Trophoblast cell (in vitro differentiated cells and primary cell): Measurements from ENCODE around the gene POC1B. TPM values are rescaled to one million over a fixed set of nuclear protein-coding genes. Genes with fewer than 3 reads are reported as not detected.

Source experiments
- DNase-seq, 2 donors: peaks; one replicate each; pipeline ENCODE4 v3.0.0-alpha.2; 2016
- H2AFZ ChIP-seq: 2 replicates; pipeline ENCODE4 v1.6.1; 2013; ENCODE audit warnings: low read length, moderate library complexity, mild to moderate bottlenecking; ENCODE audit not compliant: insufficient read depth, poor library complexity
- H2AK5ac ChIP-seq: 2 replicates; pipeline ENCODE4 v1.6.1; 2013; ENCODE audit warnings: mild to moderate bottlenecking, low read length
- H2BK120ac ChIP-seq: 2 replicates; pipeline ENCODE4 v1.6.1; 2013; ENCODE audit warnings: low read length, mild to moderate bottlenecking, moderate library complexity; ENCODE audit not compliant: insufficient read depth, poor library complexity
- H2BK12ac ChIP-seq: 2 replicates; pipeline ENCODE4 v1.6.1; 2013; ENCODE audit warnings: mild to moderate bottlenecking, low read length, moderate library complexity
- H2BK5ac ChIP-seq: 2 replicates; pipeline ENCODE4 v1.6.1; 2013; ENCODE audit warnings: low read length, low read depth, moderate library complexity, mild to moderate bottlenecking; ENCODE audit not compliant: poor library complexity
- H3K14ac ChIP-seq: 2 replicates; pipeline ENCODE4 v1.6.1; 2013; ENCODE audit warnings: mild to moderate bottlenecking, low read length
- H3K18ac ChIP-seq: 2 replicates; pipeline ENCODE4 v1.6.1; 2013; ENCODE audit warnings: mild to moderate bottlenecking, low read length
- H3K23ac ChIP-seq: 2 replicates; pipeline ENCODE4 v1.6.1; 2013; ENCODE audit warnings: low read length
- H3K27ac ChIP-seq: 2 replicates; pipeline ENCODE4 v1.5.1; 2013; ENCODE audit warnings: low read depth, mild to moderate bottlenecking, inconsistent platforms, low read length, moderate library complexity
- H3K27me3 ChIP-seq: 2 replicates; pipeline ENCODE4 v1.6.1; 2013; ENCODE audit warnings: inconsistent platforms, mild to moderate bottlenecking, low read length, moderate library complexity; ENCODE audit not compliant: insufficient read depth
- H3K36me3 ChIP-seq, 2 experiments: 1 replicate in 1 of 2; 2 replicates in 1 of 2; pipeline ENCODE4 v1.6.1; 2013; ENCODE audit warnings: low read length in 2 of 2, mild to moderate bottlenecking in 2 of 2, moderate library complexity in 1 of 2; ENCODE audit not compliant: insufficient read depth in 2 of 2, control insufficient read depth in 1 of 2
- H3K4ac ChIP-seq: 2 replicates; pipeline ENCODE4 v1.6.1; 2013; ENCODE audit warnings: low read depth, mild to moderate bottlenecking, low read length, moderate library complexity
- H3K4me1 ChIP-seq, 2 experiments: 1 replicate in 1 of 2; 2 replicates in 1 of 2; pipeline ENCODE4 v1.6.1; 2013; ENCODE audit warnings: low read length in 2 of 2, mild to moderate bottlenecking in 2 of 2, moderate library complexity in 1 of 2; ENCODE audit not compliant: insufficient read depth in 2 of 2, control insufficient read depth in 1 of 2
- H3K4me2 ChIP-seq: 2 replicates; pipeline ENCODE4 v1.6.1; 2013; ENCODE audit warnings: inconsistent platforms, mild to moderate bottlenecking, low read length, moderate library complexity
- H3K4me3 ChIP-seq: 2 replicates; pipeline ENCODE4 v1.5.1; 2013; ENCODE audit warnings: mild to moderate bottlenecking, low read depth, low read length, inconsistent platforms
- H3K79me1 ChIP-seq: one replicate; pipeline ENCODE4 v1.6.1; 2013; ENCODE audit warnings: low read length
- H3K79me2 ChIP-seq: 2 replicates; pipeline ENCODE4 v1.6.1; 2013; ENCODE audit warnings: low read length, mild to moderate bottlenecking; ENCODE audit not compliant: control insufficient read depth, insufficient read depth, poor library complexity
- H3K9ac ChIP-seq: 2 replicates; pipeline ENCODE4 v1.6.1; 2013; ENCODE audit warnings: mild to moderate bottlenecking, low read length
- H3K9me3 ChIP-seq: 2 replicates; pipeline ENCODE4 v1.6.1; 2013; ENCODE audit warnings: low read depth, mild to moderate bottlenecking, control low read depth, inconsistent platforms, low read length; ENCODE audit not compliant: insufficient read depth
- H4K12ac ChIP-seq: 2 replicates; pipeline ENCODE4 v1.6.1; 2013; ENCODE audit warnings: low read depth, mild to moderate bottlenecking, low read length, moderate library complexity
- H4K8ac ChIP-seq: 2 replicates; pipeline ENCODE4 v1.6.1; 2013; ENCODE audit warnings: low read depth, mild to moderate bottlenecking, low read length, moderate library complexity
- H4K91ac ChIP-seq: one replicate; pipeline ENCODE4 v1.6.1; 2013; ENCODE audit warnings: low read depth, mild to moderate bottlenecking, low read length, moderate library complexity
- WGBS: extraction: QIAGEN DNeasy Blood & Tissue Kit; methylation state at CpG from one replicate; pipeline ENCODE4 v1.1.7; 2013; ENCODE audit warnings: missing lambda C conversion rate; ENCODE audit not compliant: insufficient read length, insufficient coverage; ENCODE audit errors: extremely low coverage; 5-methylcytosine and 5-hydroxymethylcytosine counted together
- polyA plus RNA-seq: library from polyadenylated mRNA; stranded (reverse); fragments of 200-250 nt; gene quantifications from 2 replicates; pipeline ENCODE4 v1.2.3, GENCODE V29; 2013

Gene POC1B
- polyA plus RNA-seq, result 9.0 and 9.1 TPM in 2 replicates

DNA sequence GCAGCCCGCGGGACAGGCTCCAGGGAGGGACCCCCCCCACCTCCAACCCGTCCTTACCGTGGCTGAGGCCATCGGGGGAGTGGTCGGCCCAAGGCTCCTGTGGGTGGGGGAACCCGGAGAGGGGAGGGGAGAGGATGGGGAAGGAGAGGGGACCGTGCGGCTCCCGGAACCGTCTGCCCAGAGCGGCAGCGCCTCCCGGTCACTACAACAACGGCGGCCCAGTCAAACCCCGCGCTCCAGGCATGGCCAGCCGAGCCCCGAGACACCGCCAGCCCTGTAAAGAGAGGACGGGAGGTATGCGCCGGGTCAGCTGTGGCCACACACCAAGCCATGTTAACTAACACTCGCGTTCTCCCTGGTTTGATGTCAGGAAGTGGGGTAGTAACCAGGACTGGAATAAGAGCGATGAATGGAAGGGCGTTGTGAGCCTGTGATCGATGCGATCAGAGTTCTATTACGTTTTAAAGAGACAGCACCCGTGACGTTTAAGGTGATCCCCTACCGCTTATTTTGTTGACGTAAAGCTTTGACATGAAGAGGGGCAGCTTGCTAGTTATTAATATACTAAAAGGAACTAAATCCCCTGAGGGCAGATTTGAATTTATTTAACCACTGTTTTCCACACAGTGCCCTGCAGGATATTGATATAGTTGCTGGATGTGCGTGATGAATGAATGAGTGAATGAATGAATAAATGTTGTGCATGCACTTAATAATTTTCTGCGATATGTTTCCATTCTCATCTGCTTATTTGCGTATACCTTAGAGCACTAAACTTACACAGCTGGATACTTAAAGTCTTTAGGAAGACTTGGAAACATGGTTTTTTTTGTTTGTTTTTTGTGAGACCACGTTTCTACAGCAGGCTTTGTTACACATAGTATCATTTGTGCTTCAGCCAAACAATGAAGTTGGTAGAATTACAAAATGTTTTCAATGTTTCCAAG is at the start of gene POC1B:
TSS of gene POC1B (minus strand) at position 224 of the 947 bp plus-strand sequence. CDS start at position 72, 152 bp downstream.
- peak within 1 kb of the TSS; percentile 4 for H2BK5ac ChIP-seq
- no peaks in the 10 kb centered on the region for H3K27me3 ChIP-seq
- no CpG with 5 or more reads among the region's 39 CpGs for WGBS
- no peak within 1 kb of the TSS for H2AK5ac ChIP-seq
- H3K79me1 ChIP-seq, result peaks cover 9% of the 10 kb centered on the region
- no peaks in the 10 kb centered on the region for H3K9me3 ChIP-seq
- peak within 1 kb of the TSS; percentile 33 for H3K18ac ChIP-seq
- H3K4me3 ChIP-seq, result peak within 1 kb of the TSS; percentile 86
- H3K4ac ChIP-seq, result no peak within 1 kb of the TSS
- H3K4me1 ChIP-seq, result peaks cover 0 to 3% of the 10 kb centered on the region in 2 experiments
- peaks cover 2 to 5% of the 10 kb centered on the region in 2 experiments for H3K36me3 ChIP-seq
- peak within 1 kb of the TSS; percentile 29 for H4K91ac ChIP-seq
- H4K8ac ChIP-seq, result peak within 1 kb of the TSS; percentile 87
- peaks cover 4% of the 10 kb centered on the region for H3K79me2 ChIP-seq
- H2BK12ac ChIP-seq, result no peak within 1 kb of the TSS
- H3K27ac ChIP-seq, result peak within 1 kb of the TSS; percentile 73
- H2BK120ac ChIP-seq, result peak within 1 kb of the TSS; percentile 18
- peak within 1 kb of the TSS; percentile 63 for H4K12ac ChIP-seq
- DNase-seq, result peak; percentile 57 to 73
- H3K4me2 ChIP-seq, result peak within 1 kb of the TSS; percentile 91
- peak within 1 kb of the TSS; percentile 65 for H3K9ac ChIP-seq
- peak within 1 kb of the TSS; percentile 26 for H3K14ac ChIP-seq
- H2AFZ ChIP-seq, result peak within 1 kb of the TSS; percentile 86
- no peak within 1 kb of the TSS for H3K23ac ChIP-seq

DNA sequence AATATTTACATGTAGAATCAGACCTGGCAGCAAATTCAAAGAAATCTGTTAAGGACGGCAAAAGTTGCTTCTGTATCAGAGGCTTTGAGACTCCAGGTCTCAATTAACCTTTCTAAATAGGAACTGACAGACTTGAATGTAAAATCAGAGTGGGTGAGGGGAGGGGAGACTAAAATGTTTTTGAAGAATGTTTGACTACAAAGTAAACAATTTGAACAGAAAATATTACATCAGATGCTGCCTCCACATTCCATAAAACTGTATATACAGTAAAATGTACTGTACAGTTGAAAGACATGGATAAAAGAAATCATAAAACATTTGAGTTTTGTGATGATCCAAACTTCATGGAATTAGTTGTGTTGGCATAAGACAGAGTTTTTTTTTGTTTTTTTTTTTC is 49.5 kb upstream of the POC1B start:
- Histone ChIP-seq H3K4me1 (peaks cover 0 to 3% of the 10 kb centered on the region in 2 experiments), H3K14ac (no peak overlapping the region), H4K12ac (no peak overlapping the region), H3K79me1 (peaks cover 2% of the 10 kb centered on the region), H3K36me3 (no peaks in the 10 kb centered on the region), H2AFZ (no peak overlapping the region), H2BK120ac (no peak overlapping the region), H3K4me3 (no peak overlapping the region), H4K91ac (no peak overlapping the region), H2BK5ac (no peak overlapping the region), H4K8ac (no peak overlapping the region), H3K27ac (no peak overlapping the region), H3K4me2 (no peak overlapping the region), H3K9me3 (no peaks in the 10 kb centered on the region), H3K23ac (no peak overlapping the region), H2AK5ac (no peak overlapping the region), H3K79me2 (no peaks in the 10 kb centered on the region), H2BK12ac (no peak overlapping the region), H3K18ac (no peak overlapping the region), H3K9ac (no peak overlapping the region), H3K4ac (no peak overlapping the region), H3K27me3 (no peaks in the 10 kb centered on the region)
- DNase-seq, result peak in 1 of 2 donors; percentile 31
- WGBS, result no CpG with 5 or more reads among the region's 1 CpG

DNA sequence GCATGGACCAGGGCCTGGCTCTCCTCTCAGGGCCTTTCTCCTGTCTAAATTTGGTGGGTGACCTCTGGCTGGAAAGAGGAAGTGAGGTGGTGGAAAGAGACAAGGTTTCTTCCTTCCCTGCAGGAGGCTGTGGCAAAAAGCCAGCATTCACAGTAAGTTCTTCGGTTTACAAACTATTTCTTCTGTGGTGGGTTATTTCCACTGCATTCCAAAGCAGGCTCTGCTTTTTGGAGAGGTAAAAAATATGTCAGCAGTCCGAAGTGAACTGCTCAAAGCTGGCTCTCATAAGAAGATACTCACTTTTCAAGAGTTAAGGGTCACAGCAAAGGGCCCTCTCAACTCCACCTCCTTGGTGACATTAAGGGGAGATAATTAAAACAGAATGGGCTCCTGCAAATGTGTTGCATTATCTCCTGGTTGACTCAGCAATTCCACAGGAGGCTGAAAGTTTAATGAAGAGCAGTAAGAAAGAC is 48.9 kb upstream of the POC1B start:
- H3K4ac ChIP-seq, result no peak overlapping the region
- H3K14ac ChIP-seq, result no peak overlapping the region
- H2BK5ac ChIP-seq, result peak overlapping the region; percentile 26
- H2BK120ac ChIP-seq, result no peak overlapping the region
- no peak overlapping the region for H4K8ac ChIP-seq
- WGBS, result no CpG with 5 or more reads among the region's 2 CpGs
- peaks cover 2% of the 10 kb centered on the region for H3K79me1 ChIP-seq
- H3K79me2 ChIP-seq, result no peaks in the 10 kb centered on the region
- no peak overlapping the region for H3K23ac ChIP-seq
- H3K18ac ChIP-seq, result no peak overlapping the region
- H4K91ac ChIP-seq, result no peak overlapping the region
- H3K9me3 ChIP-seq, result no peaks in the 10 kb centered on the region
- H4K12ac ChIP-seq, result no peak overlapping the region
- H3K27me3 ChIP-seq, result no peaks in the 10 kb centered on the region
- H3K4me2 ChIP-seq, result no peak overlapping the region
- H3K4me1 ChIP-seq, result peaks cover 0 to 3% of the 10 kb centered on the region in 2 experiments
- H2BK12ac ChIP-seq, result no peak overlapping the region
- peak overlapping the region; percentile 61 for H3K27ac ChIP-seq
- H2AK5ac ChIP-seq, result no peak overlapping the region
- no peak for DNase-seq
- no peak overlapping the region for H3K4me3 ChIP-seq
- H3K36me3 ChIP-seq, result no peaks in the 10 kb centered on the region
- no peak overlapping the region for H2AFZ ChIP-seq
- no peak overlapping the region for H3K9ac ChIP-seq

DNA sequence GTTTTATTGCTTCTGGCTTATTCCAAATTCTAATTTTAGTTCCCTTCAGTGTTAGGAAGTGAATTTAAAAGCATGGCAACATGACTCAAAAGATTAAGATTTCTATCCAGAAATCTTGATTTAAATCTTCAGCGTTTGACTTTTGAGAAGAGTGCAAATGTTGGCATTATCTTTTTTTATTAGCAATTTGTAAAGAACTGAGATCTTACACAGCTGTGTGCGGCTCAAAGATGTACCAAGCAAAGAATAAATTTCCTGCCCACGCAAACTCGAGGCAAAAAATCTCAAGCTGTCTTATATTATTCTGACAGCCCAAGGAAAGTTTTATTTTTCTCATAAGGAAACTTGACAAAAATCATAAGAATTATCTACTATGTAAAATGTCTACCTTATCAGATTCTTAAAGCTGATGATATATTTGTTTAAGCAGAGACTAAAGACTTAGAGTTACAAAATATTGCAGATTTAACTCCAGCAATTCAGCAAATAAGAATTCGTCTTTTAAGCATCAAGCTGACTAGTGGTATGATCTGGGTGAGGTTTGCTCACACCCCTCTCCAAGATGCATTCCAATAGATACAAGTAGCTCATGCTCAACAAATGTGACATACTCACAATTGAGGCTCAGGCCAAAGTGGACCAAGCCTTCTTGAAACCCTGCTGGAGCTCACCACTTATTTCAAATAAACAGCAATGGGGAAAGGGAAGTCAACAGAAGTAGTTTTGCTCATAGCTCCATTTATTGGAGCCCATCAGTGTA is 47.4 kb upstream of the POC1B start:
- Histone ChIP-seq H3K36me3 (no peaks in the 10 kb centered on the region), H3K79me2 (no peaks in the 10 kb centered on the region), H2AK5ac (no peak overlapping the region), H3K9ac (no peak overlapping the region), H4K12ac (no peak overlapping the region), H2BK5ac (no peak overlapping the region), H2BK12ac (peak overlapping the region; percentile 36), H3K9me3 (no peaks in the 10 kb centered on the region), H3K14ac (no peak overlapping the region), H3K23ac (no peak overlapping the region), H4K8ac (no peak overlapping the region), H3K79me1 (peaks cover 2% of the 10 kb centered on the region), H3K4me2 (no peak overlapping the region), H3K4me1 (peaks cover 0 to 9% of the 10 kb centered on the region in 2 experiments), H2AFZ (no peak overlapping the region), H2BK120ac (no peak overlapping the region), H3K27me3 (no peaks in the 10 kb centered on the region), H3K27ac (no peak overlapping the region), H3K18ac (no peak overlapping the region), H3K4ac (no peak overlapping the region), H4K91ac (no peak overlapping the region), H3K4me3 (no peak overlapping the region)
- no CpG with 5 or more reads among the region's 5 CpGs for WGBS
- DNase-seq, result no peak
